GM18502 (cell line): Measurements from ENCODE around the gene MEIOB.

Source experiments
- ATAC-seq: cut with Tn5 transposase; IDR thresholded peaks from one replicate; pipeline ENCODE4 v1.9.1; 2021; ENCODE audit warnings: mild to moderate bottlenecking; ENCODE audit not compliant: unreplicated experiment, poor library complexity

Gene MEIOB

GRCh38 chr16:1790261-1790610 is 81.7 kb downstream of the MEIOB start:
- no peak for ATAC-seq

- ATAC-seq, result no peak
Observed at GRCh38 chr16:1789643-1790045, 82.3 kb downstream of the MEIOB start.

- no peak for ATAC-seq
Observed at GRCh38 chr16:1788708-1789100, 83.3 kb downstream of the MEIOB start.

- ATAC-seq, result no peak
Observed at GRCh38 chr16:1788095-1788707, 83.8 kb downstream of the MEIOB start.

- ATAC-seq, result no peak
Observed at GRCh38 chr16:1787322-1788094, 84.5 kb downstream of the MEIOB start.

- no peak for ATAC-seq
Observed at GRCh38 chr16:1787056-1787321, 85.0 kb downstream of the MEIOB start.

- no peak for ATAC-seq
Observed at GRCh38 chr16:1786242-1787055, 85.5 kb downstream of the MEIOB start.

- no peak for ATAC-seq
Observed at GRCh38 chr16:1785846-1786170, 86.2 kb downstream of the MEIOB start.

GRCh38 chr16:1784977-1785845 is 86.8 kb downstream of the MEIOB start:
- ATAC-seq, result no peak
